ENCODE data around the gene E2F1. TPM values are rescaled to one million over a fixed set of nuclear protein-coding genes. Genes with fewer than 3 reads are reported as not detected.
"Not testable (repeated sequence)": the region's sequence is repeated elsewhere in the genome, so short reads cannot be mapped to it uniquely, and the experiment has no call there.

Gene E2F1
- total RNA-seq, 1 donor from 2014 or later, result 7.6 TPM

- DNase-seq (ENCODE audit: low read depth in 2 of 2), result no peak
These were observed 27.3 kb downstream of the E2F1 start for GRCh38 chr20:33658929-33659328.

- DNase-seq (ENCODE audit: low read depth in 2 of 2), result no peak
These were observed 27.7 kb downstream of the E2F1 start for GRCh38 chr20:33658510-33658909.

GRCh38 chr20:33657704-33658095, 28.5 kb downstream of the E2F1 start:
- DNase-seq (ENCODE audit: low read depth in 2 of 2), result no peak

GRCh38 chr20:33656783-33657703, 29.1 kb downstream of the E2F1 start:
- DNase-seq (ENCODE audit: low read depth in 2 of 2), result no peak

GRCh38 chr20:33656010-33656782, 30.0 kb downstream of the E2F1 start:
- DNase-seq (ENCODE audit: low read depth in 2 of 2), result no peak

- no peak for DNase-seq (ENCODE audit: low read depth in 2 of 2)
These were observed 31.0 kb downstream of the E2F1 start for GRCh38 chr20:33655164-33655563.

- DNase-seq (ENCODE audit: low read depth in 2 of 2), result no peak
These were observed 31.5 kb downstream of the E2F1 start for GRCh38 chr20:33654680-33655161.

GRCh38 chr20:33653900-33654596, 32.1 kb downstream of the E2F1 start:
- DNase-seq (ENCODE audit: low read depth in 2 of 2), result no peak

- DNase-seq (ENCODE audit: low read depth in 2 of 2), result peak; percentile 42 to 63
These were observed 32.8 kb downstream of the E2F1 start for GRCh38 chr20:33653218-33653899.

GRCh38 chr20:33651562-33652048, 34.6 kb downstream of the E2F1 start:
- DNase-seq (ENCODE audit: low read depth in 2 of 2), result no peak

GRCh38 chr20:33650753-33651561, 35.2 kb downstream of the E2F1 start:
- DNase-seq (ENCODE audit: low read depth in 2 of 2), result no peak

GRCh38 chr20:33650111-33650752, 36.0 kb downstream of the E2F1 start:
- DNase-seq (ENCODE audit: low read depth in 2 of 2), result no peak

GRCh38 chr20:33649201-33649681, 36.9 kb downstream of the E2F1 start:
- DNase-seq (ENCODE audit: low read depth in 2 of 2), result no peak

- no peak for DNase-seq (ENCODE audit: low read depth in 2 of 2)
These were observed 37.7 kb downstream of the E2F1 start for GRCh38 chr20:33648396-33649004.

GRCh38 chr20:33647603-33648395, 38.4 kb downstream of the E2F1 start:
- DNase-seq (ENCODE audit: low read depth in 2 of 2), result peak; percentile 60 to 65

- DNase-seq (ENCODE audit: low read depth in 2 of 2), result not testable (repeated sequence)
These were observed 39.1 kb downstream of the E2F1 start for GRCh38 chr20:33646959-33647602.

- no peak for DNase-seq (ENCODE audit: low read depth in 2 of 2)
These were observed 40.0 kb downstream of the E2F1 start for GRCh38 chr20:33646191-33646590.

GRCh38 chr20:33645396-33645795, 40.8 kb downstream of the E2F1 start:
- no peak for DNase-seq (ENCODE audit: low read depth in 2 of 2)
